Liver (tissue), 9 donors: ENCODE results near the gene EP400. TPM values are rescaled to one million over a fixed set of nuclear protein-coding genes. Genes with fewer than 3 reads are reported as not detected.

Experiments used
- DNase-seq: peaks from one replicate; pipeline ENCODE4 v3.0.0-alpha.2; 2017; ENCODE audit warnings: low spot score
- H3K27ac ChIP-seq, 2 donors: one replicate each; pipeline ENCODE4 v1.7.0; 2013; ENCODE audit warnings: inconsistent platforms in 2 of 2, low read length in 2 of 2, control low read depth in 1 of 2, low read depth in 1 of 2, mild to moderate bottlenecking in 1 of 2
- H3K27me3 ChIP-seq, 4 donors: one replicate each; pipeline versions ENCODE4 v1.6.1 to v1.7.0; 2013; ENCODE audit warnings: low read length in 3 of 4, inconsistent platforms in 1 of 4, mild to moderate bottlenecking in 1 of 4, moderate library complexity in 1 of 4; ENCODE audit not compliant: control insufficient read depth in 4 of 4, insufficient read depth in 4 of 4
- H3K36me3 ChIP-seq, 4 donors: one replicate each; pipeline versions ENCODE4 v1.6.1 to v1.7.0; 2013; ENCODE audit warnings: low read length in 3 of 4, mild to moderate bottlenecking in 3 of 4, low read depth in 1 of 4, moderate library complexity in 1 of 4; ENCODE audit not compliant: control insufficient read depth in 4 of 4, insufficient read depth in 3 of 4
- H3K4me1 ChIP-seq, 4 donors: one replicate each; pipeline versions ENCODE4 v1.6.1 to v1.7.0; 2013; ENCODE audit warnings: low read length in 3 of 4, mild to moderate bottlenecking in 3 of 4, moderate library complexity in 1 of 4; ENCODE audit not compliant: control insufficient read depth in 4 of 4, insufficient read depth in 4 of 4
- H3K4me3 ChIP-seq, 3 donors: one replicate each; pipeline versions ENCODE4 v1.6.1 to v1.7.0; 2013; ENCODE audit warnings: low read length in 3 of 3, control low read depth in 1 of 3, low read depth in 1 of 3, mild to moderate bottlenecking in 1 of 3
- H3K9ac ChIP-seq, 2 donors: one replicate each; pipeline ENCODE4 v1.7.0; 2013; ENCODE audit warnings: low read length in 2 of 2, mild to moderate bottlenecking in 2 of 2, moderate library complexity in 2 of 2, control low read depth in 1 of 2, low read depth in 1 of 2
- H3K9me3 ChIP-seq, 4 donors: one replicate each; pipeline versions ENCODE4 v1.6.1 to v1.7.0; 2013; ENCODE audit warnings: low read length in 3 of 4; ENCODE audit not compliant: control insufficient read depth in 4 of 4
- EGR1 ChIP-seq, 2 donors: IDR thresholded peaks; 2 replicates each; pipeline ENCODE4 v1.6.1; 2016 to 2018; ENCODE audit warnings: antibody characterized with exemption in 2 of 2, low read depth in 2 of 2
- FOXA1 ChIP-seq: IDR thresholded peaks from 2 replicates; pipeline ENCODE4 v1.6.1; 2016; ENCODE audit warnings: antibody characterized with exemption
- FOXA2 ChIP-seq: IDR thresholded peaks from 2 replicates; pipeline ENCODE4 v1.6.1; 2016; ENCODE audit warnings: antibody characterized with exemption
- GABPA ChIP-seq, 2 donors: IDR thresholded peaks in 1 of 2; conservative IDR thresholded peaks in 1 of 2; 2 replicates each; pipeline ENCODE4 v1.6.1; 2016; ENCODE audit warnings: antibody characterized with exemption in 2 of 2, mild to moderate bottlenecking in 1 of 2, moderate library complexity in 1 of 2
- HNF4A ChIP-seq, 2 donors: conservative IDR thresholded peaks; 2 replicates each; pipeline ENCODE4 v1.6.1; 2016; ENCODE audit warnings: antibody characterized with exemption in 2 of 2, mild to moderate bottlenecking in 2 of 2
- HNF4G ChIP-seq: IDR thresholded peaks from 2 replicates; pipeline ENCODE4 v1.6.1; 2016; ENCODE audit warnings: antibody characterized with exemption
- JUND ChIP-seq, 2 donors: IDR thresholded peaks; 2 replicates each; pipeline ENCODE4 v1.6.1; 2016; ENCODE audit warnings: antibody characterized with exemption in 2 of 2
- NR2F2 ChIP-seq: IDR thresholded peaks from 2 replicates; pipeline ENCODE4 v1.6.1; 2016; ENCODE audit warnings: antibody characterized with exemption
- RAD21 ChIP-seq, 2 donors: IDR thresholded peaks; 2 replicates each; pipeline ENCODE4 v1.6.1; 2016; ENCODE audit warnings: antibody characterized with exemption in 2 of 2, mild to moderate bottlenecking in 2 of 2
- RXRA ChIP-seq, 2 donors: IDR thresholded peaks; 2 replicates each; pipeline ENCODE4 v1.6.1; 2017 to 2018; ENCODE audit warnings: antibody characterized with exemption in 2 of 2, mild to moderate bottlenecking in 1 of 2
- SP1 ChIP-seq: IDR thresholded peaks from 2 replicates; pipeline ENCODE4 v1.6.1; 2018; ENCODE audit warnings: antibody characterized with exemption, mild to moderate bottlenecking
- TAF1 ChIP-seq: conservative IDR thresholded peaks from 2 replicates; pipeline ENCODE4 v1.6.1; 2016; ENCODE audit warnings: antibody characterized with exemption, mild to moderate bottlenecking
- YY1 ChIP-seq: IDR thresholded peaks from 2 replicates; pipeline ENCODE4 v1.6.1; 2016; ENCODE audit warnings: antibody characterized with exemption, mild to moderate bottlenecking
- WGBS: extraction: QIAGEN DNeasy Blood & Tissue Kit; methylation state at CpG from one replicate; pipeline ENCODE4 v1.1.7; 2013; 5-methylcytosine and 5-hydroxymethylcytosine counted together
- polyA plus RNA-seq, 2 donors: library from polyadenylated mRNA; stranded (reverse) in 1 of 2; unstranded in 1 of 2; fragments of 200-250 nt in 1 of 2; fragments of >200 nt in 1 of 2; fragmentation: Nextera tagmentation in 1 of 2; extraction: Ambion mirVana in 1 of 2; gene quantifications; one replicate each; pipeline versions ENCODE4 v1.2.1 to v1.2.3, GENCODE V29; 2013 to 2015
- total RNA-seq, 2 donors: library from RNA; depleted of rRNA; stranded (reverse); fragments of >200 nt; gene quantifications; one replicate each; pipeline ENCODE4 v1.2.3, GENCODE V29; 2014
- TF ChIP-seq, protein P1 (sequence below): IDR thresholded peaks from 2 replicates; pipeline ENCODE4 v1.6.1; 2016; ENCODE audit warnings: antibody characterized with exemption, mild to moderate bottlenecking
- TF ChIP-seq, protein P2 (sequence below): fragments of 150-350 bp; IDR thresholded peaks from 2 replicates; pipeline ENCODE4 v1.5.1; 2017; ENCODE audit warnings: improper control_type of control experiment, low read depth, low read length; ENCODE audit not compliant: missing input control
- TF ChIP-seq, protein P3 (sequence below): IDR thresholded peaks from 2 replicates; pipeline ENCODE4 v1.6.1; 2016; ENCODE audit warnings: antibody characterized with exemption
- TF ChIP-seq, protein P4 (sequence below): IDR thresholded peaks from 2 replicates; pipeline ENCODE4 v1.6.1; 2016; ENCODE audit warnings: antibody characterized with exemption
- TF ChIP-seq, protein P5 (sequence below): IDR thresholded peaks from 2 replicates; pipeline ENCODE4 v1.6.1; 2016; ENCODE audit warnings: antibody characterized with exemption
- donor health status: healthy.
- donor health status: healthy.
- donor health status: healthy.
- donor health status: healthy.
- donor health status: healthy.

The EP400 gene
- total and polyA plus RNA-seq, 4 donors = 4.7 to 12.4 (median 7.1) TPM

DNA sequence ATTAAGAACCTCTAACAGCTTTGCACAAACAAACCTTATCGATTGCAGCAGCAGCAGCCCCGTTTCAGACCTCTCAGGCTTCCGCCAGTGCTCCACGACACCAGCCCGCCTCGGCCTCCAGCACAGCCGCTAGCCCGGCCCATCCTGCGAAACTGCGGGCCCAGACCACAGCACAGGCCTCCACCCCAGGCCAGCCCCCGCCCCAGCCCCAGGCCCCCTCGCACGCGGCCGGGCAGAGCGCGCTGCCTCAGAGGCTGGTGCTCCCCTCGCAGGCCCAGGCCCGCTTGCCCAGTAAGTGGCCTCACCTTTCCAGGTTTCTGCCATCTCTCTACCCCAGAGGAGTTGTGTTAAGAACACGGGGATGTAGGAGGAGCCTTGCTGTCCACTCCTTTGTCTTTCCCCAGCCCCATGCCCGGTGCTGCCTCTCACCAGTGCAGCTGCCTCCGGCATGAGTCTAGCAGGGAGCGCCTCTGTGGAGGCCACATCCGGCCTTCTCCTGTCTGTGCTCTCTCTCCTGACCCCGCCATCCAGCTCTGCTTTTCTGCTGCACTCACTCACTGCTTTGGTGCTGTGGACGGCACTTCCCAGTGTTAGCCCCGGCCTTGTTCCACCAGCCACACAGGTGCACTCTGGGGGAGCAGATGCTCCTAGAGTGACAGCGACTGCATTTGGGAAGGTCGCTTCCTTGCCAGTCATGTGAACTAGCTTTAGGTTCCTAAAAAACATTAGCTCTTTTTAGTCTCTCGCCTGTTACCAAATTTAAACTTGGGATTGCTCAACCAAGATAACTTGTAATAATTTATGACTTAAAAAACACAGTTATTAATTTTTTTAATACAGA, 71.5 kb downstream of the EP400 start:
- H3K9ac ChIP-seq = no peak overlapping the region

More for the DNA sequence above, 71.5 kb downstream of the EP400 start:
- TF ChIP-seq, protein P1, sequence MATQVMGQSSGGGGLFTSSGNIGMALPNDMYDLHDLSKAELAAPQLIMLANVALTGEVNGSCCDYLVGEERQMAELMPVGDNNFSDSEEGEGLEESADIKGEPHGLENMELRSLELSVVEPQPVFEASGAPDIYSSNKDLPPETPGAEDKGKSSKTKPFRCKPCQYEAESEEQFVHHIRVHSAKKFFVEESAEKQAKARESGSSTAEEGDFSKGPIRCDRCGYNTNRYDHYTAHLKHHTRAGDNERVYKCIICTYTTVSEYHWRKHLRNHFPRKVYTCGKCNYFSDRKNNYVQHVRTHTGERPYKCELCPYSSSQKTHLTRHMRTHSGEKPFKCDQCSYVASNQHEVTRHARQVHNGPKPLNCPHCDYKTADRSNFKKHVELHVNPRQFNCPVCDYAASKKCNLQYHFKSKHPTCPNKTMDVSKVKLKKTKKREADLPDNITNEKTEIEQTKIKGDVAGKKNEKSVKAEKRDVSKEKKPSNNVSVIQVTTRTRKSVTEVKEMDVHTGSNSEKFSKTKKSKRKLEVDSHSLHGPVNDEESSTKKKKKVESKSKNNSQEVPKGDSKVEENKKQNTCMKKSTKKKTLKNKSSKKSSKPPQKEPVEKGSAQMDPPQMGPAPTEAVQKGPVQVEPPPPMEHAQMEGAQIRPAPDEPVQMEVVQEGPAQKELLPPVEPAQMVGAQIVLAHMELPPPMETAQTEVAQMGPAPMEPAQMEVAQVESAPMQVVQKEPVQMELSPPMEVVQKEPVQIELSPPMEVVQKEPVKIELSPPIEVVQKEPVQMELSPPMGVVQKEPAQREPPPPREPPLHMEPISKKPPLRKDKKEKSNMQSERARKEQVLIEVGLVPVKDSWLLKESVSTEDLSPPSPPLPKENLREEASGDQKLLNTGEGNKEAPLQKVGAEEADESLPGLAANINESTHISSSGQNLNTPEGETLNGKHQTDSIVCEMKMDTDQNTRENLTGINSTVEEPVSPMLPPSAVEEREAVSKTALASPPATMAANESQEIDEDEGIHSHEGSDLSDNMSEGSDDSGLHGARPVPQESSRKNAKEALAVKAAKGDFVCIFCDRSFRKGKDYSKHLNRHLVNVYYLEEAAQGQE = no peak
- TF ChIP-seq FOXA2 (no peak), SP1 (no peak), NR2F2 (no peak), JUND (IDR thresholded peaks at IDR 0.05) (no peak), GABPA (IDR thresholded peaks at IDR 0.05 in 1 of 2, conservative IDR thresholded peaks at IDR 0.05 in 1 of 2) (no peak), RAD21 (IDR thresholded peaks at IDR 0.05) (no peak), RXRA (IDR thresholded peaks at IDR 0.05) (no peak), HNF4A (conservative IDR thresholded peaks at IDR 0.05) (no peak), HNF4G (no peak), TAF1 (no peak), EGR1 (IDR thresholded peaks at IDR 0.05; ENCODE audit: low read depth in 2 of 2) (no peak), YY1 (no peak), FOXA1 (no peak)
- TF ChIP-seq, protein P2, sequence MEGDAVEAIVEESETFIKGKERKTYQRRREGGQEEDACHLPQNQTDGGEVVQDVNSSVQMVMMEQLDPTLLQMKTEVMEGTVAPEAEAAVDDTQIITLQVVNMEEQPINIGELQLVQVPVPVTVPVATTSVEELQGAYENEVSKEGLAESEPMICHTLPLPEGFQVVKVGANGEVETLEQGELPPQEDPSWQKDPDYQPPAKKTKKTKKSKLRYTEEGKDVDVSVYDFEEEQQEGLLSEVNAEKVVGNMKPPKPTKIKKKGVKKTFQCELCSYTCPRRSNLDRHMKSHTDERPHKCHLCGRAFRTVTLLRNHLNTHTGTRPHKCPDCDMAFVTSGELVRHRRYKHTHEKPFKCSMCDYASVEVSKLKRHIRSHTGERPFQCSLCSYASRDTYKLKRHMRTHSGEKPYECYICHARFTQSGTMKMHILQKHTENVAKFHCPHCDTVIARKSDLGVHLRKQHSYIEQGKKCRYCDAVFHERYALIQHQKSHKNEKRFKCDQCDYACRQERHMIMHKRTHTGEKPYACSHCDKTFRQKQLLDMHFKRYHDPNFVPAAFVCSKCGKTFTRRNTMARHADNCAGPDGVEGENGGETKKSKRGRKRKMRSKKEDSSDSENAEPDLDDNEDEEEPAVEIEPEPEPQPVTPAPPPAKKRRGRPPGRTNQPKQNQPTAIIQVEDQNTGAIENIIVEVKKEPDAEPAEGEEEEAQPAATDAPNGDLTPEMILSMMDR = no peak
- TF ChIP-seq, protein P3, sequence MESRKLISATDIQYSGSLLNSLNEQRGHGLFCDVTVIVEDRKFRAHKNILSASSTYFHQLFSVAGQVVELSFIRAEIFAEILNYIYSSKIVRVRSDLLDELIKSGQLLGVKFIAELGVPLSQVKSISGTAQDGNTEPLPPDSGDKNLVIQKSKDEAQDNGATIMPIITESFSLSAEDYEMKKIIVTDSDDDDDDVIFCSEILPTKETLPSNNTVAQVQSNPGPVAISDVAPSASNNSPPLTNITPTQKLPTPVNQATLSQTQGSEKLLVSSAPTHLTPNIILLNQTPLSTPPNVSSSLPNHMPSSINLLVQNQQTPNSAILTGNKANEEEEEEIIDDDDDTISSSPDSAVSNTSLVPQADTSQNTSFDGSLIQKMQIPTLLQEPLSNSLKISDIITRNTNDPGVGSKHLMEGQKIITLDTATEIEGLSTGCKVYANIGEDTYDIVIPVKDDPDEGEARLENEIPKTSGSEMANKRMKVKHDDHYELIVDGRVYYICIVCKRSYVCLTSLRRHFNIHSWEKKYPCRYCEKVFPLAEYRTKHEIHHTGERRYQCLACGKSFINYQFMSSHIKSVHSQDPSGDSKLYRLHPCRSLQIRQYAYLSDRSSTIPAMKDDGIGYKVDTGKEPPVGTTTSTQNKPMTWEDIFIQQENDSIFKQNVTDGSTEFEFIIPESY = no peak
- TF ChIP-seq, protein P4, sequence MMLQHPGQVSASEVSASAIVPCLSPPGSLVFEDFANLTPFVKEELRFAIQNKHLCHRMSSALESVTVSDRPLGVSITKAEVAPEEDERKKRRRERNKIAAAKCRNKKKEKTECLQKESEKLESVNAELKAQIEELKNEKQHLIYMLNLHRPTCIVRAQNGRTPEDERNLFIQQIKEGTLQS = no peak
- TF ChIP-seq, protein P5, sequence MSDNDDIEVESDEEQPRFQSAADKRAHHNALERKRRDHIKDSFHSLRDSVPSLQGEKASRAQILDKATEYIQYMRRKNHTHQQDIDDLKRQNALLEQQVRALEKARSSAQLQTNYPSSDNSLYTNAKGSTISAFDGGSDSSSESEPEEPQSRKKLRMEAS = no peak
- Histone ChIP-seq H3K4me3 (no peak overlapping the region), H3K36me3 (peaks cover 25 to 77% (median 58%) of the 10 kb centered on the region in 4 donors), H3K27ac (no peak overlapping the region), H3K27me3 (no peaks in the 10 kb centered on the region), H3K9me3 (no peaks in the 10 kb centered on the region), H3K4me1 (no peaks in the 10 kb centered on the region)
- DNase-seq = no peak
- 94% methylated on average over 30 of the region's 30 CpGs for WGBS
